H9 (cell line): ENCODE data around the gene GRIK4. TPM values are rescaled to one million over a fixed set of nuclear protein-coding genes. Genes with fewer than 3 reads are reported as not detected.

Experiments used
- DNase-seq: peaks from one replicate; pipeline ENCODE4 v3.0.0-alpha.2; 2017
- H2AFZ ChIP-seq: one replicate; pipeline ENCODE4 v1.6.1; 2013; ENCODE audit warnings: mild to moderate bottlenecking, low read length, control low read depth, moderate library complexity
- H2AK5ac ChIP-seq: 2 replicates; pipeline ENCODE4 v1.6.1; 2013; ENCODE audit warnings: low read length, control low read depth, mixed read lengths; ENCODE audit not compliant: insufficient read length
- H2BK120ac ChIP-seq: one replicate; pipeline ENCODE4 v1.6.1; 2013; ENCODE audit warnings: low read depth, mild to moderate bottlenecking, low read length, control low read depth, inconsistent platforms; ENCODE audit not compliant: poor library complexity, severe bottlenecking
- H2BK12ac ChIP-seq: 2 replicates; pipeline ENCODE4 v1.6.1; 2013; ENCODE audit warnings: low read length, control low read depth, mixed read lengths, low read depth; ENCODE audit not compliant: insufficient read length
- H2BK15ac ChIP-seq: 2 replicates; pipeline ENCODE4 v1.6.1; 2013; ENCODE audit warnings: low read depth, low read length, control low read depth
- H2BK20ac ChIP-seq: one replicate; pipeline ENCODE4 v1.6.1; 2013; ENCODE audit warnings: low read depth, mild to moderate bottlenecking, low read length, control low read depth, inconsistent platforms; ENCODE audit not compliant: poor library complexity, severe bottlenecking
- H2BK5ac ChIP-seq: 2 replicates; pipeline ENCODE4 v1.6.1; 2013; ENCODE audit warnings: low read length, control low read depth, mixed read lengths; ENCODE audit not compliant: insufficient read length
- H3K14ac ChIP-seq: 2 replicates; pipeline ENCODE4 v1.6.1; 2013; ENCODE audit warnings: low read length, control low read depth; ENCODE audit not compliant: insufficient read depth
- H3K18ac ChIP-seq: 2 replicates; pipeline ENCODE4 v1.6.1; 2013; ENCODE audit warnings: low read depth, mild to moderate bottlenecking, mixed read lengths, low read length, control low read depth; ENCODE audit not compliant: insufficient read length
- H3K23ac ChIP-seq: 2 replicates; pipeline ENCODE4 v1.6.1; 2013; ENCODE audit warnings: low read length, control low read depth, mixed read lengths, low read depth; ENCODE audit not compliant: insufficient read length
- H3K23me2 ChIP-seq: 2 replicates; pipeline ENCODE4 v1.6.1; 2013; ENCODE audit warnings: low read depth, mild to moderate bottlenecking, mixed read lengths, low read length, control low read depth; ENCODE audit not compliant: insufficient read length, poor library complexity, severe bottlenecking
- H3K27ac ChIP-seq: 2 replicates; pipeline ENCODE4 v1.5.1; 2013; ENCODE audit warnings: low read length, control low read depth, mixed read lengths, low read depth; ENCODE audit not compliant: insufficient read length
- H3K27me3 ChIP-seq: 2 replicates; pipeline ENCODE4 v1.6.1; 2013; ENCODE audit warnings: low read length, control low read depth, inconsistent platforms; ENCODE audit not compliant: insufficient read depth
- H3K4ac ChIP-seq: 2 replicates; pipeline ENCODE4 v1.6.1; 2013; ENCODE audit warnings: low read depth, mild to moderate bottlenecking, control low read depth, inconsistent platforms, low read length, moderate library complexity
- H3K4me1 ChIP-seq: 2 replicates; pipeline ENCODE4 v1.6.1; 2013; ENCODE audit warnings: low read length, control low read depth, inconsistent platforms; ENCODE audit not compliant: insufficient read depth
- H3K4me2 ChIP-seq: 2 replicates; pipeline ENCODE4 v1.6.1; 2013; ENCODE audit warnings: low read length, control low read depth, mixed read lengths; ENCODE audit not compliant: insufficient read length, insufficient read depth
- H3K56ac ChIP-seq: 2 replicates; pipeline ENCODE4 v1.6.1; 2013; ENCODE audit warnings: low read depth, mild to moderate bottlenecking, mixed read lengths, low read length, control low read depth; ENCODE audit not compliant: insufficient read length
- H3K79me1 ChIP-seq: 2 replicates; pipeline ENCODE4 v1.6.1; 2013; ENCODE audit warnings: low read depth, mild to moderate bottlenecking, moderate library complexity, low read length, control low read depth, inconsistent platforms; ENCODE audit not compliant: insufficient read depth, poor library complexity, severe bottlenecking
- H3K79me2 ChIP-seq: 2 replicates; pipeline ENCODE4 v1.6.1; 2013; ENCODE audit warnings: low read length, control low read depth, inconsistent platforms; ENCODE audit not compliant: insufficient read depth
- H3K9ac ChIP-seq: 2 replicates; pipeline ENCODE4 v1.6.1; 2013; ENCODE audit warnings: low read length, control low read depth, mixed read lengths; ENCODE audit not compliant: insufficient read length; ENCODE audit errors: extremely low read depth
- H3K9me3 ChIP-seq: one replicate; pipeline ENCODE4 v1.6.1; 2013; ENCODE audit warnings: low read depth, low read length, inconsistent platforms; ENCODE audit not compliant: control insufficient read depth
- H3T11ph ChIP-seq: one replicate; pipeline ENCODE4 v1.6.1; 2013; ENCODE audit warnings: mild to moderate bottlenecking, low read length, control low read depth, inconsistent platforms
- H4K20me1 ChIP-seq: one replicate; pipeline ENCODE4 v1.6.1; 2013; ENCODE audit not compliant: control insufficient read depth, insufficient read length, insufficient read depth
- H4K5ac ChIP-seq: 2 replicates; pipeline ENCODE4 v1.6.1; 2013; ENCODE audit warnings: low read depth, mild to moderate bottlenecking, mixed read lengths, low read length, control low read depth; ENCODE audit not compliant: insufficient read length
- H4K8ac ChIP-seq: replicated peaks from 2 replicates; pipeline ENCODE4 v1.6.1; 2013; ENCODE audit warnings: low read length, control low read depth, mixed read lengths, low read depth; ENCODE audit not compliant: insufficient read length
- H4K91ac ChIP-seq: 2 replicates; pipeline ENCODE4 v1.6.1; 2013; ENCODE audit warnings: low read depth, mild to moderate bottlenecking, moderate library complexity, mixed read lengths, low read length, control low read depth; ENCODE audit not compliant: insufficient read length
- H3K27ac Mint-ChIP-seq, 3 experiments: 2 replicates in 2 of 3; 3 replicates in 1 of 3; pipeline ENCODE4 v1.8.0; 2020 to 2021; ENCODE audit warnings: mixed read lengths in 3 of 3, mild to moderate bottlenecking in 1 of 3, moderate library complexity in 1 of 3
- H3K27me3 Mint-ChIP-seq: 2 replicates; pipeline ENCODE4 v1.8.0; 2021; ENCODE audit warnings: low read depth, mild to moderate bottlenecking, moderate library complexity, mixed read lengths
- H3K36me3 Mint-ChIP-seq, 3 experiments: 2 replicates in 2 of 3; 3 replicates in 1 of 3; pipeline ENCODE4 v1.8.0; 2020 to 2021; ENCODE audit warnings: low read depth in 3 of 3, mixed read lengths in 3 of 3; ENCODE audit not compliant: insufficient read depth in 1 of 3
- H3K4me1 Mint-ChIP-seq, 2 experiments: 2 replicates each; pipeline ENCODE4 v1.8.0; 2020; ENCODE audit warnings: mixed read lengths in 2 of 2
- H3K4me3 Mint-ChIP-seq, 2 experiments: 2 replicates in 1 of 2; 3 replicates in 1 of 2; pipeline ENCODE4 v1.8.0; 2020 to 2021; ENCODE audit warnings: mild to moderate bottlenecking in 2 of 2, mixed read lengths in 2 of 2, moderate library complexity in 1 of 2
- H3K9me3 Mint-ChIP-seq, 2 experiments: 2 replicates in 1 of 2; 3 replicates in 1 of 2; pipeline ENCODE4 v1.8.0; 2020; ENCODE audit warnings: mild to moderate bottlenecking in 2 of 2, mixed read lengths in 2 of 2, moderate library complexity in 1 of 2
- CTCF ChIP-seq: fragments of 200-600 bp; sonication (generic); conservative IDR thresholded peaks from 3 replicates; pipeline ENCODE4 v1.8.0; 2021; ENCODE audit warnings: antibody characterized with exemption, mild to moderate bottlenecking
- WGBS: extraction: QIAGEN DNeasy Blood & Tissue Kit; methylation state at CpG from one replicate; pipeline ENCODE4 v1.1.7; 2013; ENCODE audit warnings: missing lambda C conversion rate, low lambda C conversion rate, mixed read lengths; ENCODE audit not compliant: insufficient read length; ENCODE audit errors: extremely low coverage; 5-methylcytosine and 5-hydroxymethylcytosine counted together
- total RNA-seq: library from RNA; stranded (reverse); gene quantifications from 2 replicates; pipeline ENCODE4 v1.2.1, GENCODE V29; 2021

GRIK4 gene
- total RNA-seq, 1 experiment from 2014 or later, result 2.3 TPM

GRCh38 chr11:120719348-120719747 is 207.8 kb downstream of the GRIK4 start:
- peaks cover 50 to 64% of the 10 kb centered on the region in 2 experiments for H3K4me1 Mint-ChIP-seq
- TF ChIP-seq CTCF, result no peak
- no peak for DNase-seq
- Histone ChIP-seq H2BK5ac (no peak overlapping the region), H3K4ac (no peak overlapping the region), H3K14ac (no peak overlapping the region), H2BK15ac (no peak overlapping the region), H3K79me2 (no peaks in the 10 kb centered on the region), H4K5ac (no peak overlapping the region), H3K9ac (no peak overlapping the region), H3K18ac (no peak overlapping the region), H3K9me3 (no peaks in the 10 kb centered on the region), H2BK20ac (no peak overlapping the region), H3K23ac (no peak overlapping the region), H3K27ac (no peak overlapping the region), H3T11ph (no peak overlapping the region), H2AK5ac (no peak overlapping the region), H3K79me1 (no peaks in the 10 kb centered on the region), H3K4me1 (no peaks in the 10 kb centered on the region; the same call in 1 of the 2 replicates), H3K23me2 (peaks cover 2% of the 10 kb centered on the region), H2BK12ac (no peak overlapping the region), H4K8ac (no peak overlapping the region), H2BK120ac (no peak overlapping the region), H4K20me1 (no peaks in the 10 kb centered on the region), H3K56ac (no peak overlapping the region), H4K91ac (no peak overlapping the region), H3K4me2 (no peak overlapping the region), H2AFZ (no peak overlapping the region), H3K27me3 (no peaks in the 10 kb centered on the region)
- 0 out of 7 replicates have a peak overlapping the region, but pooled peaks of 1 of the 3 experiments have one; percentile 11 for H3K27ac Mint-ChIP-seq
- H3K4me3 Mint-ChIP-seq, result no peak overlapping the region
- peaks cover 1% of the 10 kb centered on the region for H3K27me3 Mint-ChIP-seq
- H3K36me3 Mint-ChIP-seq, result no peaks in the 10 kb centered on the region
- no peaks in the 10 kb centered on the region for H3K9me3 Mint-ChIP-seq
- WGBS, result no CpG with 5 or more reads among the region's 3 CpGs
